ENCODE data around the gene LONRF3. TPM values are rescaled to one million over a fixed set of nuclear protein-coding genes. Genes with fewer than 3 reads are reported as not detected.
"Not testable (repeated sequence)": the region's sequence is repeated elsewhere in the genome, so short reads cannot be mapped to it uniquely, and the experiment has no call there.

Gene LONRF3
- total RNA-seq, 2 experiments from 2014 or later, result 0.29 to 0.35 TPM

DNA sequence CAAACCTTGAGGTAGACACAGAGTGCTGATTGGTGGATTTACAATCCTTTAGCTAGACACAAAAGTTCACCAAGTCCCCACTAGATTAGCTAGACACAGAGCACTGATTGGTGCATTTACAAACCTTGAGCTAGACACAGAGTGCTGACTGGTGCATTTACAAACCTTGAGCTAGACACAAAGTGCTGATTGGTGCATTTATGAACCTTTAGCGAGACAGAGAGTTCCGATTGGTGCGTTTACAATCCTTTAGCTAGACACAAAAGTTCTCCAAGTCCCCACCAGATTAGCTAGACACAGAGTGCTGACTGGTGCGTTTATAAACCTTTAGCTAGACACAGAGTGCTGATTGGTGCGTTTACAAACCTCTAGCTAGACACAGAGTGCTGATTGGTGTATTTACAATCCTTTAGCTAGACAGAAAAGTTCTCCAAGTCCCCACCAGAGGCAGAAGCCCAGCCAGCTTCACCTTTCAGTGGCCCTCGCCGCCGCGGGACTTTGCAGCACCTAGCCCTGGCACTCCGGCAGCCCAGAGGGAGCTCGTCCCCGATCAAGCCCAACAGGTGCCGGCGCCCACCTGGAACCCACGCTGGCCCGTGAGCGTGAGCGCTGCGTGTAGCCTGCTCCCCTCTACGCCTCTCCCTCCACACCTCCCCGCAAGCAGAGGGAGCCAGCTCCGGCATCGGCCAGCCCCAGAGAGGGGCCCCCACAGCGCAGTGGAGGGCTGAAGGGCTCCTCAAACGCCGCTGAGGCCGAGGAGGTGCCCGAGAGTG, 53.7 kb downstream of the LONRF3 start:
- POLR2A ChIA-PET; DNase-seq; H3K4me3 Mint-ChIP-seq; H3K9me3 Mint-ChIP-seq; H3K4me1 Mint-ChIP-seq; H3K27ac Mint-ChIP-seq; H3K36me3 Mint-ChIP-seq (ENCODE audit: low read depth); H3K27me3 Mint-ChIP-seq: not testable (repeated sequence)
- CTCF ChIA-PET, result interaction anchor here (0.8 kb wide), 1 partner anchor 24 kb away, joined by 3 read pairs; no protein-coding TSS in a partner anchor

DNA sequence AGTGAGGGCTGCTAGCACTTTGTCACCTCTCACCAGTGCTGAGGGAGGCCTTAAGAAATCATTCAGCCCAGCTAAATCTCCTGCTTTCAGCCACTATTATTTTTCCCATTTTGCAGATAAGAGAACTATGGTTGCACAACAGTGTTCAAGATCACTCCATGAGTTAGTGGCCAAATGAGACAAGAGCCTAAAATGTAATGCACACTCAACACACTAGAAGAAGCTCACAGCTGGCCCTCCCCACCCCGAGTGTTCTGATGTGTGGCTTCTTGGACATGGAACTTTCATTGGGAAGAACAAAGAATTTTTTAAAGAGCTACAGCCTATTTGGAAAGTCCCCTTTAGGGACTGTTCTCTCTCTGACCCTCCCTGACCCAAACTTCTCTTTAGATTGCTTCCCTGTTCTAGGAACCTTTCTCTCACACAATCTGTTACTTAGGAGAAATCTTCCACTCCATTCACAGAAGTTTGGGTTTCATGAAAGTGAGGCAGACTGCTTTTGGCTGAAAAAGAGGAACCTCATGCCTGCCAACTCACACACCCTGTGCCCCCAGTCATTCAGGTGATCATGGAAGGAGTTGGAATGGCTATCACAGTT, 54.4 kb downstream of the LONRF3 start:
- ChIA-PET POLR2A (no interaction called here), CTCF (no interaction called here)
- Mint-ChIP-seq H3K27ac (no peak overlapping the region), H3K36me3 (ENCODE audit: low read depth) (no peaks in the 10 kb centered on the region), H3K4me1 (no peaks in the 10 kb centered on the region), H3K27me3 (peaks cover 2% of the 10 kb centered on the region), H3K4me3 (no peak overlapping the region), H3K9me3 (no peaks in the 10 kb centered on the region)
- no peak for DNase-seq

DNA sequence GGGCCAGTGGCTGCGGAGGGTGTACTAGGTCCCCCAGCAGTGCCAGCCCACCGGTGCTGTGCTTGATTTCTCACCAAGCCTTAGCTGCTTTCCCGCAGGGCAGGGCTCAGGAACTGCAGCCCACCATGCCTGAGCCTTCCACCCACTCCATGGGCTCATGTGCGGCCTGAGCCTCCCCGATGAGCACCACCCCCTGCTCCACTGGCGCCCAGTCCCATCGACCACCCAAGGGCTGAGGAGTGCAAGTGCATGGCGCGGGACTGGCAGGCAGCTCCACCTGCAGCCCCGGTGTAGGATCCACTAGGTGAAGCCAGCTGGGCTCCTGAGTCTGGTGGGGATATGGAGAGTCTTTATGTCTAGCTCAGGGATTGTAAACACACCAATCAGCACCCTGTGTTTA, 55.2 kb downstream of the LONRF3 start:
- H3K36me3 Mint-ChIP-seq (ENCODE audit: low read depth); CTCF ChIA-PET; H3K4me1 Mint-ChIP-seq; H3K27ac Mint-ChIP-seq; H3K9me3 Mint-ChIP-seq; DNase-seq; POLR2A ChIA-PET; H3K4me3 Mint-ChIP-seq; H3K27me3 Mint-ChIP-seq: not testable (repeated sequence)

DNA sequence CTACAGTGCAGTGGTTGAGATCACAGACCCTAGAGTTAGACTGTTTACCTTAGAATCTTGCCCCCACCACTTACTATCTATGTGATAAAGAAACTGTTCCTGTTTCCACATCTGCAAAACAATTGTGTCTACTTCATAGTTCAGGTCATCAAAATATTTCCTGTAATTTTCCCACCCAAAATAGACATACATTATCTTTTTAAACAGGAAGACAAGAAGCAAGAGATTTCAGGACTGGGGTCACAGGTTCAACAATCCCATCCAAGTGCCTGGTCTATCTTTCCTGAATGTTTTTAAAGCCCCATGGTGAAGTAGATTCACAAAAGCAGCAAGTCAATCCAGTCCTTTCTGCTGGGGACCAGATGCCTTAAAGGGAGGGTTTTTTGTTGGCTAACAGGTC, 56.6 kb downstream of the LONRF3 start:
- ChIA-PET CTCF (no interaction called here), POLR2A (no interaction called here)
- Mint-ChIP-seq H3K36me3 (ENCODE audit: low read depth) (no peaks in the 10 kb centered on the region), H3K27ac (no peak overlapping the region), H3K27me3 (peaks cover 2% of the 10 kb centered on the region), H3K4me1 (no peaks in the 10 kb centered on the region), H3K9me3 (peaks cover 2% of the 10 kb centered on the region), H3K4me3 (no peak overlapping the region)
- DNase-seq, result no peak

DNA sequence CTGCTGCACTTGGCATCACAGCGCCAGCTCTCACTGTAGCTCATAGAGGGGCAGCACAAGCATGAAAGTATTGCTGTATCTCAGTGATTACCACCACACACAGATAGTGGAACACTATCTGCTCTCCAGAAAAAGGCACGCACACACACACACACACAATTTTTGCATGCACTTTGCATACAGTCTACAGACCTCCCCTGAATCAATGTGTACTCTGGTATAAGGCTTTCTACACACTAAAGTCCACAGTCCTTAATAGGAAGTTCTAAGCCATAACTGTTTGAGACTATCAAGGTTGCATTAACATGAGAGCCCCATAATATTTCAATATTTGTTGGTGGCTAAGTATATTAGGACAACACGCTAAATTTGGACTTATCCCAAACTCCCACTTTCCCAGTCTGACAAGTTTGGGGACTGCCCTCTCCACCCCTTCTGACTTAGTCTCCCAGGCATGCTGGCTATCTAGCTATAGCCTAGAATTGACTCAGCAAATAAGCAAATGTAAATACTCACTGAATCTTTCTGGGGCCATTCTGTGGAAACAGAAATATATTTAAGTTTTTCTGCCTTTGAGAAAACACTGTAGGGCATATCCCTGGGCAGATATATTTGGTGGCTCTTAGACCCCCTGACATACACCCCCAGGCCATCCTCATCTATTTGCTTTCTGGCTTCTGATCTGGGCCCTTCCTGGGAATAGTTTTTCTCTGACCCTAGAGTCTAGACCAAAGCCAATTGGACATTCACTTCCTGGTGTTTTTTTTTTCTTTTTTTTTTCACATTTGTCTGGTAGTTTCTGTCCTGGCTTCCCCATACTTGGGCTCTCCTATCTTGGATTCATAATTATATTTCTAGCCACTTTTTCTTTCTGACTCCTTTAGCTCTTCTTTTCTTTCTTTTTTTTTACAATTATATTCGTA, 62.0 kb downstream of the LONRF3 start:
- POLR2A ChIA-PET, result no interaction called here
- H3K36me3 Mint-ChIP-seq (ENCODE audit: low read depth), result no peaks in the 10 kb centered on the region
- CTCF ChIA-PET, result no interaction called here
- no peak for DNase-seq
- H3K9me3 Mint-ChIP-seq, result peaks cover 2% of the 10 kb centered on the region
- H3K4me1 Mint-ChIP-seq, result no peaks in the 10 kb centered on the region
- H3K27me3 Mint-ChIP-seq, result peaks cover 2% of the 10 kb centered on the region
- H3K4me3 Mint-ChIP-seq, result no peak overlapping the region
- H3K27ac Mint-ChIP-seq, result no peak overlapping the region

DNA sequence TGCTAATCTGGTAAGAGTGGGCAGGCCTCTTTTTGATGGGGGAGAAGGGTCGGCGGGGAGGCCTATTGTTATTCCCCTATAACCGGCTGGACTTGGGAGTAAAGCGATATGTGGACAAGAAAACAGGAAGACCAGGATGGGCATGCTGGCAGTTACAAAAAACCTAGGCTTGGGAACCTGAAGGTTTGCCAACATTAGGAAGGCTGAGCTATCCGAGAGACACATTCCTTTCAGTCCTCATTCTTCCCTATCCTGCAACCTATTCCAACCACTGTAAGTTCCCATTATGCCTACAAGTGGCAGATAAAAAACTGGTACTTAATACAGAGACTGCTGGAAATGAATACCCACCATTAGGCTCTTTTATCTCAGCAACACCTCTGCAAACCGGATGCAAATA, 66.0 kb downstream of the LONRF3 start:
- Mint-ChIP-seq H3K27ac (no peak overlapping the region), H3K9me3 (no peaks in the 10 kb centered on the region), H3K36me3 (ENCODE audit: low read depth) (no peaks in the 10 kb centered on the region), H3K4me1 (no peaks in the 10 kb centered on the region), H3K4me3 (no peak overlapping the region), H3K27me3 (no peaks in the 10 kb centered on the region)
- POLR2A ChIA-PET, result no interaction called here
- no peak for DNase-seq
- CTCF ChIA-PET, result no interaction called here

DNA sequence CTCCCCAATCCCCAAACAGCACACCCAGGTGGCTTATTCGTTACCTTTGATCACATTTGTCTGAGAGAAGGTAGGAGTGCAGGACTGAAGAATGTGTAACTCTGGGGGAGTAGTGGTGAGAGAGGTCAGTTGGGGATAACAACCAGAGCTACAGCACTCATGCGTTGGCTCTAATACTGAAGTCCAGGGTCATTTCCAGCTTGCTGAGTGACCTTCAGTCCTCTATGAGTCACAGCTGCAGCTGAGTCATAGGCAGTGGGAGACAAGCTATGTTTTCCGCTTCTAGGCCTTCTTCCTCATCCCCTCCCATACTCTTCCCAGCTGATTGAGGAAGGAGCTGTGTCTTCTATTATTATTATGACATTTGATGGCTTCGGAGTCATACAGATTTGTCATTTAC, 66.8 kb downstream of the LONRF3 start:
- Mint-ChIP-seq H3K4me1 (no peaks in the 10 kb centered on the region), H3K36me3 (ENCODE audit: low read depth) (no peaks in the 10 kb centered on the region), H3K27ac (no peak overlapping the region), H3K9me3 (no peaks in the 10 kb centered on the region), H3K4me3 (no peak overlapping the region), H3K27me3 (no peaks in the 10 kb centered on the region)
- ChIA-PET POLR2A (no interaction called here), CTCF (no interaction called here)
- no peak for DNase-seq

DNA sequence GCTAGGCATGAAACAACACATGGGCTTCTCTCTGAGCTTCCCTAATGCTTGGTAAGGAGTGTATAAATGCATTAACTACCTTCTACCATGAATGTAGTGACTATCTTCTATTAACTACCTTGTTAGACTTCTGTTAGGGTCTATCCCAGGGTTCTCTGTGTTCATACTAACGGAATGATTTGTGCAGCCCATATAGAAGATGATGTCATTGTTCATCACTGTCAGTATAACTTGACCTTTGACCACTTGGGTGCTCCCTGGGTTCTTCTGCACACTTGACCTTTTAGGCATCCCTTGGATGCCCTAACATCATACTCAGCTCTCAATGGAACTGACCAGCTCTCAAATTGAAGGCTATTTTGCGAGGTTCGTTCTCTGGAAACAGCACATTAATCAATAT, 67.6 kb downstream of the LONRF3 start:
- Mint-ChIP-seq H3K9me3 (no peaks in the 10 kb centered on the region), H3K36me3 (ENCODE audit: low read depth) (no peaks in the 10 kb centered on the region), H3K4me1 (no peaks in the 10 kb centered on the region), H3K27me3 (no peaks in the 10 kb centered on the region), H3K27ac (no peak overlapping the region), H3K4me3 (no peak overlapping the region)
- DNase-seq, result no peak
- POLR2A ChIA-PET, result no interaction called here
- CTCF ChIA-PET, result no interaction called here

DNA sequence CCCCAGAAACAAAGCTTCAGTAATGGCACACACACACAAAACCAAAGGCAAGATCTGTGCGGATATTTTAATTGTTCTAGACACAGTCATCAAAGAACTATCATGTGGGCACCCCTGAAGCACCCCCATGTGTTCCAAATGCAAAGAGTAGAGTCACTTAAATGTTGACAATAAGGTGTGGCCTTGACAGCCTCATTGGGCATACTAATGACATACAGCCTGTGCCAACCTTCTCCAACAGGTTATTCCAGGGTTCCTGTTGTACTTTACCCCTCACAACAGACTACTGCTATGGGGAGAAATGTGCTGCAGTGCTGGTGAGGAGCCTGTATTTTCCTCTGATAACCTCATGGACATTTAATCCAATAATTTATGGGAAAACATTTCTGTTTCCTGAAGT, 68.6 kb downstream of the LONRF3 start:
- DNase-seq, result no peak
- H3K9me3 Mint-ChIP-seq, result no peaks in the 10 kb centered on the region
- H3K27me3 Mint-ChIP-seq, result no peaks in the 10 kb centered on the region
- H3K36me3 Mint-ChIP-seq (ENCODE audit: low read depth), result no peaks in the 10 kb centered on the region
- H3K4me3 Mint-ChIP-seq, result no peak overlapping the region
- CTCF ChIA-PET, result no interaction called here
- POLR2A ChIA-PET, result no interaction called here
- H3K27ac Mint-ChIP-seq, result no peak overlapping the region
- no peaks in the 10 kb centered on the region for H3K4me1 Mint-ChIP-seq

DNA sequence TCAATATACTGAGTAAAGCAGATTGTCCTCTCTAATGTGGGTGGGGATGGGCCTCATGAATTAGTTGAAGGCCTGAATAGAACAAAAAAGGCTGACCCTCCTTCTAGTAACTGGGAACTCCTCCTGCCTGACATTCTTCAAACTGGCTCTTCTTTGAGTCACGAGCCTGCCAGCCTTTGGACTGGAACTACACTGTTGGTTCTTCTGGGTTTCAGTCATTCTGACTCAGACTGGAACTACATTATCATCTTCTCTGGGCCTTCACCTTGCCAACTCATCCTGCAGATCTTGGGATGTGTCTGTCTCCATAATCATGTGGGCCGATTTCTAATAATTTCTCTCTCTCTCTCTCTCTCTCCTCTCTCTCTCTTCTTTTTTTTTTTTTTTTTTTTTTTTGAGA, 71.5 kb downstream of the LONRF3 start:
- CTCF ChIA-PET, result no interaction called here
- DNase-seq, result no peak
- no peak overlapping the region for H3K27ac Mint-ChIP-seq
- H3K4me3 Mint-ChIP-seq, result no peak overlapping the region
- H3K4me1 Mint-ChIP-seq, result no peaks in the 10 kb centered on the region
- POLR2A ChIA-PET, result no interaction called here
- H3K36me3 Mint-ChIP-seq (ENCODE audit: low read depth), result no peaks in the 10 kb centered on the region
- peaks cover 3% of the 10 kb centered on the region for H3K27me3 Mint-ChIP-seq
- no peaks in the 10 kb centered on the region for H3K9me3 Mint-ChIP-seq

DNA sequence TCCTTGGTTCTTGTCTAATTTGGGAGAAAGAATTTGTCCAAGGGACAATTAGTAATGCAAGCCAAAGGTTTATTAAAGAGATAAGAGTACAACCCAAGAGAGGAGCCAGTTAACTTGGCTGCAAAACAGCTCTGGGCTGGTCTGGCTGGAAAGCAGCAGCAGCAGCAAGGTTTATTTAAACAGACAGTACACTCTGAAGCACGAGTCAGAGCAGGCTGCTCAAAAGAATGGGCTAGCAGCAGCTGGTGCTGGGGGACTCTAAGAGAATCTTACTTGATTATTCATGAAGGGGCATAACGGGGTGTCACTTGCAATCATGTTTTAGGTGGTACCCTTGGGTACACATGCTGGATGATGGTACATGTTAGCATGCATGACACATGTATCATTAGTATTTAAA, 81.3 kb downstream of the LONRF3 start:
- H3K36me3 Mint-ChIP-seq (ENCODE audit: low read depth), result no peaks in the 10 kb centered on the region
- CTCF ChIA-PET, result no interaction called here
- POLR2A ChIA-PET, result no interaction called here
- H3K27me3 Mint-ChIP-seq, result peaks cover 5% of the 10 kb centered on the region
- no peak overlapping the region for H3K27ac Mint-ChIP-seq
- no peaks in the 10 kb centered on the region for H3K9me3 Mint-ChIP-seq
- no peaks in the 10 kb centered on the region for H3K4me1 Mint-ChIP-seq
- H3K4me3 Mint-ChIP-seq, result no peak overlapping the region
- no peak for DNase-seq

DNA sequence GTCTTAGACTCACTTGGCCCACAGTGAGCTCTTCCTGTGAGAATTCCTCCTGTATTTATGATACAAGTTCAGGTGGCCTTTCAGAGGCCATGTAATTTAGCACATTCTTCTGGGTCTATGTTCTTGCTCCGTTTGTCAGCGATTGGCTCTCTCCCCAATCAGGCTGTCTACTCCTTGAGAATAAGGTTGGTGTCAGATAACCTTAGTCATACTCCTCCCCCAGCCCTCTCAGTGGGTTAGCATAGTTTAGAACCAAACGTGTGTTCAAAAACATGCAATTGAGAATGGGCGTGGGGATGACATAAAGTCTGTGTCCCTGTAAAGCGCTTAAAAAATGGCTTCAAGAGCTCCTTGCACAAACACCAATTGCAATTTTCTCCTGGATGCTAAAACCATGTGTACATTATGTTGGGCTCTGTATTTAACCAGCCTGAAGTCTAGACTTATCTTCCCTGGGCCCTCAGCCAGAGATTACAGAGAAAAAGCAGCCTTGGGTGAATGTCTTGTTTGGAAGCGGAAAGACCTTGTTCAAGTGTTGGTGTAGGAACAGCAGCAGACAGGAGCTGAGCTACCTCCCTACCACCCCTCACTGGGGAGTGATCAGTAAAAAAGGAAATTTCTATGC, 88.4 kb downstream of the LONRF3 start:
- ChIA-PET CTCF (interaction anchor here (0.6 kb wide), 1 partner anchor 90 kb away, joined by 3 read pairs; no protein-coding TSS in a partner anchor), POLR2A (no interaction called here)
- no peak overlapping the region for H3K27ac Mint-ChIP-seq
- no peak overlapping the region for H3K4me3 Mint-ChIP-seq
- no peaks in the 10 kb centered on the region for H3K4me1 Mint-ChIP-seq
- DNase-seq, result no peak
- no peaks in the 10 kb centered on the region for H3K36me3 Mint-ChIP-seq (ENCODE audit: low read depth)
- H3K27me3 Mint-ChIP-seq, result peaks cover 5% of the 10 kb centered on the region
- H3K9me3 Mint-ChIP-seq, result no peaks in the 10 kb centered on the region

DNA sequence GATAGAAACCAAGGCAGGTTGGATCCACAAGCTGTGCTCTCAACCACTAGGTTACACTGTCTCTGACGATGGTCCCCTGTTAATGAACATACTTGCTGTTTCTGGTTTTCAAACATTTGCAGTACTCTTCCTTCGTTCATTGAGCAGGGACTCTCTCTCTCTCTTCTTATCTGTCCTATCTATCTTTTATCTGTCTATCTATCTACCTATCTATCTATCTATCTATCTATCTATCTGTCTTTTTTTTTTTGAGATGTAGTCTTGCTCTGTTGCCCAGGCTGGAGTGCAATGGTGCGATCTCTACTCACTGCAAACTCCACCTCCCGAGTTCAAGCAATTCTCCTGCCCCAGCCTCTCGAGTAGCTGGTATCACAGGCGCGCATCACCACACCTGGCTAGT, 89.0 kb downstream of the LONRF3 start:
- Mint-ChIP-seq H3K9me3 (no peaks in the 10 kb centered on the region), H3K27ac (no peak overlapping the region), H3K4me1 (no peaks in the 10 kb centered on the region), H3K27me3 (peaks cover 5% of the 10 kb centered on the region), H3K36me3 (ENCODE audit: low read depth) (no peaks in the 10 kb centered on the region), H3K4me3 (no peak overlapping the region)
- no peak for DNase-seq
- ChIA-PET CTCF (interaction anchor here (0.6 kb wide), 1 partner anchor 158 kb away, joined by 3 read pairs; no protein-coding TSS in a partner anchor), POLR2A (no interaction called here)
